ENCODE measurements around the gene CDH5. TPM values are rescaled to one million over a fixed set of nuclear protein-coding genes. Genes with fewer than 3 reads are reported as not detected.

The CDH5 gene
- total and polyA plus RNA-seq, 2 donors (not counting 3 experiments of a cell fraction or from before 2014, with no cell fraction given): 765 to 815 TPM

- CTCF ChIA-PET: interaction anchor here (1.4 kb wide), 1 partner anchor 9 kb away, joined by 3 read pairs; no protein-coding TSS in a partner anchor
- no peak for DNase-seq (ENCODE audit: low read depth, low spot score)
- no peak overlapping the region for H3K9ac ChIP-seq (replicated peaks; ENCODE audit: extremely low read depth, insufficient read depth, low read length)
- no TSS peak for BruUV-seq (replicated peaks)
- H3K4me1 ChIP-seq (ENCODE audit: control insufficient read depth, extremely low read depth, insufficient read depth, low read length): no peaks in the 10 kb centered on the region
- no peak for FAIRE-seq
- no peaks in the 10 kb centered on the region for H3K36me3 ChIP-seq (ENCODE audit: control insufficient read depth in 2 of 2, extremely low read depth in 1 of 2, insufficient read depth in 2 of 2, low read length in 2 of 2)
- intact Hi-C loops (cut with micrococcal nuclease): no loop called here
- no peak overlapping the region for H3K4me2 ChIP-seq (ENCODE audit: insufficient read depth, low read length)
- dilution Hi-C loops (cut with MboI; ENCODE audit: extremely low pct_ligation_motif_present, low sequenced_read_pairs): no loop called here
- no peak for TF ChIP-seq CTCF (IDR thresholded peaks at IDR 0.05; ENCODE audit: extremely low read depth in 1 of 2, insufficient read depth in 1 of 2, low read depth in 1 of 2, low read length in 2 of 2)
- no peak for TF ChIP-seq POLR2AphosphoS5 (IDR thresholded peaks at IDR 0.05; ENCODE audit: insufficient read depth, low read depth, low read length)
- TF ChIP-seq FOS (IDR thresholded peaks at IDR 0.05; ENCODE audit: borderline replicate concordance, insufficient read depth, low read length): no peak
- no peak for TF ChIP-seq JUN (IDR thresholded peaks at IDR 0.05; ENCODE audit: borderline replicate concordance, insufficient read depth, insufficient read length, low read depth)
- TF ChIP-seq MAX (IDR thresholded peaks at IDR 0.05; ENCODE audit: insufficient read depth, insufficient read length): no peak
- TF ChIP-seq EZH2 (IDR thresholded peaks at IDR 0.05; ENCODE audit: borderline replicate concordance, low read depth, low read length, severe bottlenecking): no peak
- no peak for TF ChIP-seq MYC (IDR thresholded peaks at IDR 0.05; ENCODE audit: low read depth, low read length)
- no peak for TF ChIP-seq POLR2A (IDR thresholded peaks at IDR 0.05; ENCODE audit: low read depth, low read length)
- no peak for TF ChIP-seq GATA2 (IDR thresholded peaks at IDR 0.05; ENCODE audit: insufficient read depth, insufficient read length, low read depth, low read length)
- POLR2A ChIA-PET: no interaction called here
- H4K20me1 ChIP-seq (replicated peaks; ENCODE audit: control insufficient read depth, extremely low read depth, insufficient read depth, low read length): no peaks in the 10 kb centered on the region
- H3K79me2 ChIP-seq (ENCODE audit: control insufficient read depth, insufficient read depth, low read length): no peaks in the 10 kb centered on the region
- H3K4me3 ChIP-seq (replicated peaks in 1 of 3; ENCODE audit: insufficient read depth in 1 of 3, low read depth in 1 of 3, low read length in 3 of 3): no peak overlapping the region
- no peaks in the 10 kb centered on the region for H3K9me1 ChIP-seq (replicated peaks; ENCODE audit: control insufficient read depth, extremely low read depth, insufficient read depth, low read length)
- H3K27me3 ChIP-seq (ENCODE audit: control insufficient read depth in 2 of 2, insufficient read depth in 2 of 2, low read length in 2 of 2): no peaks in the 10 kb centered on the region
- no peak overlapping the region for H2AFZ ChIP-seq (ENCODE audit: low read depth, low read length)
- H3K9me3 ChIP-seq (replicated peaks; ENCODE audit: control insufficient read depth, insufficient read depth, low read length): no peaks in the 10 kb centered on the region
- H3K27ac ChIP-seq (ENCODE audit: insufficient read depth, low read depth, low read length): no peak overlapping the region
Measured at GRCh38 chr16:66326991-66327513, 39.4 kb upstream of the CDH5 start.

Data from endothelial cell of umbilical vein (primary cell).